Adrenal gland (tissue), 12 donors: ENCODE results near the gene TP53I13. TPM values are rescaled to one million over a fixed set of nuclear protein-coding genes. Genes with fewer than 3 reads are reported as not detected.

ENCODE experiments used
- DNase-seq, 7 donors: peaks; one replicate each; pipeline ENCODE4 v3.0.0-alpha.2; 2019 to 2020
- H3K27ac ChIP-seq, 5 donors: fragments of 200-600 bp; sonication (generic) in 4 of 5; 1 replicate in 3 of 5; 2 replicates in 2 of 5; pipeline versions ENCODE4 v1.5.1 to v1.8.0; 2016 to 2020; ENCODE audit warnings: mild to moderate bottlenecking in 1 of 5
- H3K27me3 ChIP-seq: fragments of 200-600 bp; 2 replicates; pipeline ENCODE4 v1.8.0; 2021
- H3K36me3 ChIP-seq, 2 donors: fragments of 200-600 bp; replicated peaks in 1 of 2; 1 replicate in 1 of 2; 2 replicates in 1 of 2; pipeline versions ENCODE4 v1.5.1 to v1.8.0; 2018 to 2022
- H3K4me1 ChIP-seq, 2 donors: fragments of 200-600 bp; replicated peaks in 1 of 2; 1 replicate in 1 of 2; 2 replicates in 1 of 2; pipeline versions ENCODE4 v1.5.1 to v1.8.0; 2018 to 2021
- H3K4me3 ChIP-seq, 4 donors: fragments of 200-600 bp; sonication (generic) in 3 of 4; one replicate each; pipeline ENCODE4 v1.5.1; 2016 to 2018
- H3K9me3 ChIP-seq, 3 donors: fragments of 200-600 bp; sonication (generic) in 1 of 3; replicated peaks in 1 of 3; 1 replicate in 2 of 3; 2 replicates in 1 of 3; pipeline versions ENCODE4 v1.5.1 to v1.8.0; 2016 to 2021
- CTCF ChIP-seq, 6 experiments: fragments of 450-650 bp in 4 of 6; fragments of 200-600 bp in 2 of 6; sonication (generic) in 1 of 6; IDR thresholded peaks; 1 replicate in 5 of 6; 2 replicates in 1 of 6; pipeline versions ENCODE4 v1.5.1 to v1.8.0; 2016 to 2021; ENCODE audit warnings: antibody characterized with exemption in 6 of 6, mild to moderate bottlenecking in 2 of 6, moderate library complexity in 1 of 6
- POLR2A ChIP-seq, 2 donors: fragments of 450-650 bp; IDR thresholded peaks; one replicate each; pipeline ENCODE4 v1.6.1; 2017; ENCODE audit warnings: antibody characterized with exemption in 2 of 2, mild to moderate bottlenecking in 2 of 2, moderate library complexity in 1 of 2
- WGBS, 4 donors: extraction: QIAGEN DNeasy Blood & Tissue Kit in 2 of 4; methylation state at CpG; one replicate each; pipeline versions ENCODE4 v1.1.5 to v1.1.7; 2013 to 2017; 5-methylcytosine and 5-hydroxymethylcytosine counted together
- intact Hi-C, 2 donors: fragments of 100-400 bp; cut with DNase I; formaldehyde crosslinking; loops; one replicate each; pipeline versions ENCODE4 v1.14.1 to v1.15.0; 2022 to 2023
- polyA plus RNA-seq, 3 donors: library from polyadenylated mRNA; stranded (reverse); fragments of 200-250 nt in 2 of 3; fragments of 350-450 nt in 1 of 3; fragmentation: Illumina TruSeq in 1 of 3; extraction: RNeasy Lipid Tissue Mini Kit (QIAGEN cat#74804) in 1 of 3; gene quantifications; one replicate each; pipeline ENCODE4 v1.2.3, GENCODE V29; 2013 to 2014
- total RNA-seq, 9 donors: library from RNA; depleted of rRNA in 4 of 9; stranded (reverse); fragments of >200 nt in 4 of 9; fragments of 120-200 nt in 1 of 9; fragmentation: NEBNext Ultra II Directional in 1 of 9; extraction: Animal tissue kit (Norgen Biotek cat#: 25700) in 1 of 9; gene quantifications; one replicate each; pipeline versions ENCODE4 v1.1.0 to v1.2.4, GENCODE V29; 2013 to 2023
- donor health status: healthy with polysubstance abuse.
- donor health status: Bipolar disorder and iron deficiency.
- donor health status: DM: yes; HTN: yes; CAD: no.
- donor health status: DM: no; HTN: no; CAD: no.
- donor health status: DM: no; HTN: no; CAD: no.
- donor health status: DM: yes; HTN: yes; CAD: no.

TP53I13 gene
- total and polyA plus RNA-seq, 12 donors, result 4.2 to 163 (median 45.2) TPM

- WGBS, 4 donors, result 74 to 85% (median 80%) methylated on average over 5 to 8 of the region's 8 CpGs
- intact Hi-C loops, result loop anchor here in 1 of 2 donors (10.0 kb wide), 2 partner anchors 63 to 153 kb away; no protein-coding TSS in a partner anchor
- TF ChIP-seq POLR2A (IDR thresholded peaks at IDR 0.05), result no peak
- TF ChIP-seq CTCF (IDR thresholded peaks at IDR 0.05), result no peak
- Histone ChIP-seq H3K27me3 (no peaks in the 10 kb centered on the region), H3K4me3 (peak overlapping the region in 1 of 4 donors; percentile 67), H3K36me3 (no peaks in the 10 kb centered on the region), H3K27ac (no peak overlapping the region), H3K9me3 (no peaks in the 10 kb centered on the region), H3K4me1 (peaks cover 12 to 27% of the 10 kb centered on the region in 2 donors)
- no peak for DNase-seq
These were observed 53.3 kb downstream of the TP53I13 start for GRCh38 chr17:29621751-29622194.

Other genes starting within 250 kb of the TP53I13 start
- gene TAOK1, start 178.3 kb upstream of the TP53I13 start, total RNA-seq, result 10 to 100 TPM; 31.5 to 66.3 (median 51.6) TPM
- gene TAOK1, start 178.3 kb upstream of the TP53I13 start, polyA plus RNA-seq, result 10 to 100 TPM in 1 of 3 donors, 1 to 10 TPM in 2; 6.4 to 25.9 (median 9.7) TPM
- 10 to 100 TPM in 1 of 9 donors, 1 to 10 TPM in 8; 4.7 to 11.1 (median 7.0) TPM for gene ABHD15, start 1.7 kb upstream of the TP53I13 start, total RNA-seq
- 1 to 10 TPM; 2.9 to 4.1 (median 3.0) TPM for gene ABHD15, start 1.7 kb upstream of the TP53I13 start, polyA plus RNA-seq
- 10 to 100 TPM; 16.2 to 36.6 (median 31.4) TPM for gene GIT1, start 20.9 kb downstream of the TP53I13 start, total RNA-seq
- 10 to 100 TPM; 13.7 to 51.6 (median 33.4) TPM for gene GIT1, start 20.9 kb downstream of the TP53I13 start, polyA plus RNA-seq
- 10 to 100 TPM in 1 of 9 donors, 1 to 10 TPM in 8; 2.5 to 11.7 (median 4.6) TPM for gene ANKRD13B, start 24.4 kb downstream of the TP53I13 start, total RNA-seq
- 10 to 100 TPM in 1 of 3 donors, 1 to 10 TPM in 2; 1.0 to 23.8 (median 7.2) TPM for gene ANKRD13B, start 24.4 kb downstream of the TP53I13 start, polyA plus RNA-seq
- gene CORO6, start 54.2 kb downstream of the TP53I13 start, total RNA-seq, result 10 to 100 TPM in 1 of 9 donors, 1 to 10 TPM in 8; 1.1 to 14.8 (median 5.5) TPM
- 10 to 100 TPM in 2 of 3 donors, under 1 TPM in 1; 0.44 to 34.0 (median 25.5) TPM for gene CORO6, start 54.2 kb downstream of the TP53I13 start, polyA plus RNA-seq